8988T (cell line): Measurements from ENCODE around the gene SBNO2.
"Not testable (repeated sequence)": the region's sequence is repeated elsewhere in the genome, so short reads cannot be mapped to it uniquely, and the experiment has no call there.

Source experiments
- DNase-seq: peaks from one replicate; pipeline ENCODE4 v3.0.0; 2011

The SBNO2 gene

DNA sequence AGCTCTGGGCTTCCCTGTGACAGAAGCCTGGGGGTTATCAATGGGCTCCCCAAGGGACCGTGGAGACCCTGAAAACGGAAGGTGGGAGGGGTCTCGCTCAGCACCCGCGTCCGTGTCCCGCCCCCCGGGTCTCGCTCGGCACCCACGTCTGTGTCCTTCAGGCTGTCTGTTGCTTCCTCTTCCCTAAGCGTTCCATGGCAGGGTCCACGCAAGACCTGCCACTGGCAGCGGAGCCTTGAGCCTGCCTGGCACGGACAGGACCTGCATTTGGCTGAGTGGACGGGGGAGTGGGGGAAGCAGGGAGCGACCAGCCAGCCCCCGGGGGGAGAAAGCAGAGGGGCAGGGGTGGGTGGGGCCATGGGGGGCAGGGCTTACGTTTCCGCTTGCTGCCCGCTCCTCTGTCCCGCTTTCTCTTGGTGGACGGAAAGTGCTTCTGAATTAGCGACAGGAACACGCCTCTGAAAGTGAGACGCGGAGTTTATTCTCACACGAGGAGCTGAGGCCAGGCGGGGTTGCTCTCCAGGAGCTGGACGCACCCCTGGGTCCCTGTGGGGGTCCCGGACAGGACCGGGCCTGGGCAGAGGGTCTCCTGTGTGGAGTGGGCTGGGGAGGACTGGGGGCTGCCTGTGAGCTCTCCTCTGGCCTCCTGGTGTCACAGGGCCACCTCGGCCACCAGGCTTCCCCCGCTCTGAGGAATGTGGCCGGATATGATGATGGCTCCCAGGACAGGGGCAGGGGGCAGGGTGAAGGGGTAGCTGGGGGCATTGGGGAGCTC is 58.2 kb downstream of the SBNO2 start:
- DNase-seq = no peak

DNA sequence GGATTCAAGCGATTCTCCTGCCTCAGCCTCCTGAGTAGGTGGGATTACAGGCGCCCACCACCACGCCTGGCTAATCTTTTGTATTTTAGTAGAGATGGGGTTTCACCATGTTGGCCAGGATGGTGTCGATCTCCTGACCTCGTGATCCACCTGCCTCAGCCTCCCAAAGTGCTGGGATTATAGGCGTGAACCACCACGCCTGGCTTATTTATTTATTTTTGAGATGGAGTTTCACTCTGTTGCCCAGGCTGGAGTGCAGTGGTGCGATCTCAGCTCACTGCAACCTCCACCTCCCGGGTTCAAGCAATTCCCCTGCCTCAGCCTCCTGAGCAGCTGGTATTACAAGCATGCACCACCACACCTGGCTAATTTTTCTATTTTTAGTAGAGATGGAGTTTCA is 59.3 kb downstream of the SBNO2 start:
- not testable (repeated sequence) for DNase-seq

DNA sequence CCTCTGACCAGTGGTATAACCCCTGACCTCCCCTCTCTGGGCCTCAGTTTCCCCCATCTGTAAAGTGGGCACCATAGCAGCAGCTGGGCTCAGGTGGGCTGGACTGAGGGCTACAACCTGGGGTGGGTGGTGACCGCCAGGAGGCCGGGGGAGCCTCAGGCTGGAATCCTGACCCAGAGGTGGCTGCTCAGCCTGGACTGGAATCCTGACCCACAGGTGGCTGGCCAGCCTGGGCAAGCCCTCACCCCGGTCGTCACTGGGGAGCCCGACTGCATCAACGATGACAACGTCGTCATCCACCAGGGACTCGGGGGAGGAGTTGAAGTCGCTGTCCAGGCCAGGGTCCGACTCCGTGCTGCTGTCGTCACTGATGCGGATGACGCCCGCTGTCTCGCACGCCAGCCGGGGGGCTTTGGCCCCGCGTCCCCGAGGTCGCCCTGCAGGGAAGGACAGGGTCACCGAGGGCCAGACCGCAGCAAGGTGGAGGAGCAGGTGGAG is 60.0 kb downstream of the SBNO2 start:
- DNase-seq = no peak

DNA sequence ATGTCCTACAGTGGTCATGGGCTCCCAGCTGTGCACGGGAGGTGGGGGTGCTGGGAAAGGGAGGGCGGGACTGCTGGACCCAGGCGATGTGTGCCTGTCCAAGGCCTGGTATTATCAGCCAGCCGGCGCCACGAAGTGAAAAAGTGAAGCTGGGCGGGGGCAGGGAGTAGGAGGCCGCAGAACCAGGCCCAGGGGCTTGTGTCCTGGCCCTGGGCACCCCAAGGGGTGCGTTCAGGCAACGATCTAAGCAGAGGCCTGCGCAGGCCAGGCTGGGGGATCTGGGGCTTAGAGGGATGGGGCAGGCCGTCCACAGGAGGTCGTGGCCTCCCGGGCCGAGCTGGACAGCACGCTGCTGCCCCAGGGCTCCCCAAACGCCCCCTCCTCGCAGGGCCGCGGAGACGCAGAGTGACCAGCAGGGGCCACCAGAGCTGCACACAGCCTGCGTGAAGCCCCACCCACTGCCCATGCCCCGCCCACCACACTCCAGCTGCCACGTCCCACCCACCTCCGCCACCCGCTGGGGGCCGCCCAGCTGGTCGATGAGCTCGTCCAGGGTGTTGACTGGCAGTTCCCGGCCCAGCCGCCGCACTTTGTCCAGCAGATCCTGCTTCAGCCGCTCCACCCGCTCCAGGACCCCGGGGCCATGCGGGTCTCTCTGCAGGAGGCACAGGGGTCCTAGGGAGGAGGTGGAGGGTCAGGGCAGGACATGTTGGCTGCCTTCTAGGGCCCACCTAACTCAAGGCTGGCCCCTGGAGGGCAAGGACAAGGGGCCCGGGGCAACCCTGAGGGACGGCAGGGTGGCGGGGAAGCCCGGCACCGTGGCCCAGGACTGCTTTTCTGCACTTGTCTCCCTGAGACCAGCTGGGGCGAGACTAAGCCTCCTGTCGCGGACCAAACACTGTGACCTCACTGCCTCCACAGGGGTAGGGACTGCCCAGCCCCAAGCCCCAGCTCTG is 60.8 kb downstream of the SBNO2 start:
- peak; percentile 100 for DNase-seq

DNA sequence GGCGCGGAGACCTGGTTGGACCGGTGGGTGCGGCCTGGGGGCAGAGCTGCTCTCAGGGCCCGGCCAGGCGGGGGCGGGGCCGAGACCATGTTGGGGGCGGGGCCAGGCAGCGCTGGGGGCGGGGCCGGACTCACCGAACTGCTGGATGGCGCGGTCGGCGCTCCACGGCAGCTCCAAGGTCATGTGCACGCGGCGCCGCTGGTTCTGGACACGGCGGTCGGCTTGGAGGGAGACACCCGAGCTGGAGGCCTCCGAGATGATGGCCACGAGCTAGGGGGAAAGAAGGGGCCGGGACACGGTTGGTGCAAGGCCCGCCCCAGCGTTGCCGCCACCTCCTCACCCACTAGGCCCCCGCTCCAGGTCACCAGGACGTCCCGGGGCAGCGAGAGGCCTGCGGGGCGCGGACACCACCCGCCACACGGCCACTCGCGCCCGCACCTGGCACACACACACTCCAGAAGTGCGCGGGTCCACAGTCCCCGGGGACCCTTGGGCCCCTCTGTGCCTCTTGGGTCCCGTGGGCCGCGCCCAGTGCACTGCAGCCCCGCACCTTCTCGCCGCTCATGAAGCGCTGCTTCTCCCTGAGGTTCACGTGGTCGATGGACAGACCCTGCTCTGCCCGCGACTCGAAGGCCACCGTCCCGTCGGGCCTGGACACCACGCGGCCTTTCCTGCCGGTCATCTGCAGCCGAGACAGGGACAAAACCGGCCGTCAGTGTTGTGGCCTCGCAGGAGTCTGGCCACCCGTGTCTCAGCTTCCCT is 61.6 kb downstream of the SBNO2 start:
- no peak for DNase-seq

DNA sequence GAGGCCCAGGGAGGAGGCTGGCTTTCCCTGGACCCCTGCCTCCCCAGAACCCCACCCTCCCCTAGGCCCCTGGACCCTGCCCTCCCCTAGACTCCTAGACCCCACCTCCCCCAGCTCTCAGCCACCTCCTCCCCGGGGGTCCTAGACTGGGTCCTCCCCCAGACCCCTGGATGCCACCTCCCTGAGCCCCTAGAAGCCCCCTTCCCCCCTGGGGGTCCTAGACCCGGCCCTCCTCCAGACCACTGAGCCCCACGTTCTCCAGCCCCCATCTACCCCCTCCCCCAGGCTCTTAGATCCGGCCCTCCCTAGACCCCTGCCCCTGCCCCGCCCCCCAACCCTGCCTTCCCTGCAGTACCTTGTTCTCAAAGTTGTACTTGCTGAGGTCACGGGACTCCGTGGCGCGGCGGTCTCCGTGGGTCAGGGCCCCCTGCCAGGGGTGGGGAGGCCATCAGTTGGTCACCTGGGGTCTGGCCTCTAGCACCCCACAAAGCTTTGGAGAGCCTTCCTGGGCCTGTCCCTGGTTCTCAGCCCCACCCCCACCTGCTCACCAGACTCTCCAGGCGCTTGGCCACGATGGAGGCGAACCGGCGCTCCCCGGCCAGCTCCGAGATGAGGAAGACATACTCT is 62.3 kb downstream of the SBNO2 start:
- DNase-seq = no peak

DNA sequence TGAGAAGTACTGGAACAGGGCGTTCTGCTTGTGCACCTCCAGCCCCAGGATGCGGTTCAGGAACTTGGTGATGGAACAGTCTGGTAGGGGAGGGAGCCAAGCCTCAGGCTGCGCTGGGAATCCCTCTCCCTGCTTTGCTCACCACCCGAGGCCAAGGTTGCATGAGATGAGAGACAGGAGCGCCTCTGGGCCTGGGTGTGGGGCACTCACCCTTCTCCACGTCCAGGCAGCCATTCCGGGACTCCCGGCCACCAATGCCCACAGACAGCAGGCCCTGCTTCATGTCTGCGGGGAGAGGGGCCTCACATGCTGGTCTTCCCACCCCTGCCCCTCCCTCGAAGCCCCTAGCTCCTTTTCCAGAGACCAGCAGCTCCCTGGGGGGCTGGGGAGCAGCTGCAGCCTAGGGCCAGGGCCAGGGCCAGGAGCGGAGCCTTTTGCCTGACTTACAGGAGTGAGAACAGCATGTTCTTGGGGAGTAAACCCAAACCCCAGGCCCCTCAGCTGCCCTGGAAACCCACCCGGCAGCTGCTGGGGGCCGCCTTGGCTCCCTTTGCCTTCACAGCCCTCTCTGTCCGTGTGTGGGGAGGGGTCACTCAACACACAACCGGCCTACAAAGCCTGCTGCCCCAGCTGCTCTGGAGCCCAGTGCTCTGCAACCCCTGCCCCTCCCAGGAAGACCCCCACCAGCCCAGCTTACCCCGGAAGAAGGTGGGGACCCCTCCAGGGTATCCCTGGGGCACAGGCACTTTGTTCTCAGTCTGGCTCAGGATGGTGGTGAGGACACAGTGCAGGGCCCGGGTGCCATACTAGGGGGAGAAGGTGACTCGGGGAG is 63.0 kb downstream of the SBNO2 start:
- DNase-seq = no peak

DNA sequence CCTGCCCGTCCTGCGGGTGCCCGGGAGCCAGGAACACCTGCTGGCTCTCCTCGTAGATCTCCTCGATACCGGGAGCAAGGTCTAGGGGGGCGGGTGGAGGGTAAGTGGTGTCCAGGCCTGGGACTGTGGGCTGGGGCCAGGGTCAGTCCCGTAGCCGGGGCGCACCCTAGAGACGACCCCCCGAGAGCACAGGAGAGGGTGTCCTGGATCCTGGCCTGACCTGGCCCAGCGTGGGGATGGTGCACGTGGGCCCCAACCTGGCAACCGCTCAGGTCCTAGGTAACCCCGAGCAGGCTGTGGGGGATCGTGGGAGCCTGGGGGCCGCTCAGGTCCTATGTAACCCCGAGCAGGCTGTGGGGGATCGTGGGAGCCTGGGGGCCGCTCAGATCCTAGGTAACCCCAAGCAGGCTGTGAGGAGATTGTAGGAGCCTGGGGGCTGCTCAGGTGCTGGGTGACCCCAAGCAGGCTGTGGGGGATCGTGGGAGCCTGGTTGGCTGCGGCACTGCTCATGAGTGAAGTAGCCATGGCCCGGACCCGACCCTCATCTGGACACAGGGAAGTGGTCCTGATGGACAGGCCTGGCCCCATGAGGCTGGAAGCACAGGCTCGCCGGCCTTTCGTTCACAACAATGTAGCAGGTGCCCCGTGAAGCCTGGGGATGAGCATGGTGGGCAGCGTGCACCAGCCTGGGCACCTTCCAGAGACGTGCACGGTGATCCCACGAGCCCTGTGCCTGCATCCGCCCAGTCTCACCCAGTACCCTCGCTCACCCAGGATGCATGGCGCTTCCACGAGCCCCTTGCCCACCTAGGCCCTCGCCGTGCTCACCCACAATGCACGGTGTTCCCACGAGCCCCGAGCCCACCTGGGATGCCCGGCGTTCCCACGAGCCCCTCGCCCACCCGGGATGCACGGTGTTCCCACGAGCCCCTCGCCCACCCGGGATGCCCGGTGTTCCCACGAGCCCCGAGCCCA is 64.1 kb downstream of the SBNO2 start:
- no peak for DNase-seq

DNA sequence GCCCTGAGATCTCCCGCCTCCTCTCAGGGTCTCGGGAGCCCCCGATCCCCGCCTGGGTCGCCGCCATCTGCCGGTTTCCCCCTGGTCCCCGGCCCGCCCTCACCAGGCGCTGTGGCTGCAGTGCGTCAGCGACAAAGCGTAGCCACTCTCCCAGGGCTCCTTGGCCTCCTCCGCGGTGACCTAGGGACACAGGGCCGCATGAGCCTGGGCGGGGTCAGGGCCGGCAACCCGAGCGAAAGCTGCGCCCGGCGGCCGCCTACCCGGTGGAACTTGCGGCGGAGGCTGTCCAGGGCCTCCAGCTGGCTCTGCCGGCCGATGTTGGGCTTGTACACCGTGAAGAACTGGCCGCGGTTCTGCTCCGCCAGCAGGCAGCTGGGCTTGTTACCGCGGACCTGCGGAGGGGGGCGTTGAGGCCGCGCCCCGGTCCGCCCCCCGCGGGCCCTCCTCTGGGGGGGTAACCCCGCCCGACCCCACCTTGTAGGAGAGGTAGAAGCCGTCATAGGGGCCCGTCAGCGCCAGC is 65.0 kb downstream of the SBNO2 start:
- no peak for DNase-seq

DNA sequence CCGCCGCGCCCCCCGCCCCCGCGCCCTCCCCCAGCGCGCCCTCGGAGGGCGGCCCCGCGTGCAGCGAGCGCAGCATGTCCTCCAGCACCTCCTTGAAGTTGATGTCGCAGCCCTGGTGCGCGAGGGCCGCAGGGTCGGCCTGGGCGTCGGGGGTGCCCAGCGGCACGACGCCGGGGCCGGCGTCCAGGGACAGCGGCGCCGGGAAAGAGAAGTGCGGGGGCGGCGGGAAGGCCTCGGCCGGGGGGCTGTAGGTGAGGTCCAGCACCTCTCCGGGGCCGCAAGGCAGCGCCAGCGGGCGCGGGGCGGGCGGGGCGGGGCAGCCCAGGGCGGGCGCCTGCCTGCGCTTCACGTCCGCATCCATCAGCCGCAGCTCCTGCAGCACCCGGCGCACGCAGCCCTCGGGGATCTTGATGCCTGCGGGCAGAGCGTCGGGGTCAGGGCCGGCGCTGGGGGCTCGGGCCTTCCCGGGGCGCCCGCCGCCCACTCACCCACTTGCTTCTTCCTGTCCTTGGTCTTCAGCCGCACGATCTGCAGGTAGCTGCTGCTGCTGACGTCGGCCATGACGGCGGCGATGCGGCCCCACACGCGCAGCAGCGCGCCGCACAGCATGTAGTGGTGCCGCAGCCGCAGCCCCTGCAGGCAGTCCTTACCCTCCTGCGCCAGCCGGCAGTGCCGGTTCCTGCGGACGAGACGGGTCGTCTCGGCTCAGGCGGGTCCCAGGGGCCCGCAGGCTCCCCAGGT is 65.6 kb downstream of the SBNO2 start:
- DNase-seq = no peak

DNA sequence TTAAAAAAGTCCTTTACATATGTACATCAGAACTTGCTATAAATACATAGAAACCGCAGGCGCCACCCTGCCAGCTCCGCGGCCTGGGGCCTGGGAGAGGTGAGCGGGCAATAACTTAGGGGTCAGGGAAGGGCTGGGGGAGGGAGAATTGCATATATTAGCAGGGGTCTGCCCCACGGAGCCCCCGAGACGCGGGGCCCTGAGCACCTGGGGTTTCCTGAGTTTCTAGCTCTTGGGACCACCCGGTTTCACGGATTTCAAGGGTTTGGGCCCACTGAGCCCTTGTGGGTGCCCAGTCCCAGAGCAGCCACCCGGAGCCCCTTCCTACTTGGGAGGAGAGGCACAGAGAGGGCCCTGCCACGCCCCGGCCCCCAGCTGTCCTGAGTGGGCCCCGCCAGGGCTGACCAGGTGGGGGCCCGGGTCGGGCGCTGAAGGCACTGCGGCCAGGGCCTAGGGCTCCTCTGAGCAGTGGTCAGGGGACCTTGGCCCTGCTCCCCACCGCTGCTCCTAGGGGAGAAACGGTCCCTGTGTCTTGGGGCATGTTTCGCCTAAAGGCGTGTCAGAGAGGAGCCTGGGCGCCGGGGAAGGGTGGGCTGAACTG is 66.3 kb downstream of the SBNO2 start:
- no peak for DNase-seq

DNA sequence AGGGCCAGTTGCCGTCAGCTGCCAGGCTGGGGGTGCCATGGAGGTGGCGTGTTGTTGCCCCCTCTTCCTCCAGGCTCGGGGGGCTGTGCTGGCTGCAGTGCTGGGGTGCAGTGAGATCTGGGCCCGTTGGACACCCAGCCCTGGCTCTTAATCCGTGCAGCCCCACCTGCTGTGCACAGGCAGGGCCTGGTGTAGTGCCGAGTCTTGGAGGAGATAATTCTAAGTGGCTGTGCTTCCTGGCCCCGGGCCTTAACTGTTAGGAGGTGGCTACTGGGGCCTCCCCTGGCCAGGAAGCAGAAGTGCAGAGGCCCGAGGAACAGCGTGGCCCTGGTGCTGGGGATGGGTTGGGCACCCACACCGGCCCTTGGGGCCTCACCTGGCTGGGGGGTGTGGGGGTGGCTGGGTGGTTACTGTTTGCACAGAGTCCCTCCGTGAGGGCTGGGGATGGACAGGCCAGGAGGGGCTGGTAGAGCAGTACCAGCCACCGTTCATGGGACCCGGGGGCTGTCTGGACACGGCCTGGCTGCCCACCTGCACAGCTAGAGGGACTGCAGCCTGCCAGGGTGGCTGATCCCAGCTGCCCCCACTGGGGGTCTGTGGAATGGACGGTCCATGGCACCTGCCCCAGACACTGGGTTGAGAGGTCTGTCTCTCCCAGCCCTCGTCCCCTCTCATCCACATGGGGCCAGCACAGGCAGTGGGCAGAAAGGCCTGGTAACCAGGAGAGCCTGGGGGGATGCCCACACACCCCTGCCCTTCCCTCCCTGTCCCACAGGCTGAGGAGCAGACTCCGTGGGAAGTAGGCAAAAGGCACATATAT is 67.0 kb downstream of the SBNO2 start:
- DNase-seq = no peak

DNA sequence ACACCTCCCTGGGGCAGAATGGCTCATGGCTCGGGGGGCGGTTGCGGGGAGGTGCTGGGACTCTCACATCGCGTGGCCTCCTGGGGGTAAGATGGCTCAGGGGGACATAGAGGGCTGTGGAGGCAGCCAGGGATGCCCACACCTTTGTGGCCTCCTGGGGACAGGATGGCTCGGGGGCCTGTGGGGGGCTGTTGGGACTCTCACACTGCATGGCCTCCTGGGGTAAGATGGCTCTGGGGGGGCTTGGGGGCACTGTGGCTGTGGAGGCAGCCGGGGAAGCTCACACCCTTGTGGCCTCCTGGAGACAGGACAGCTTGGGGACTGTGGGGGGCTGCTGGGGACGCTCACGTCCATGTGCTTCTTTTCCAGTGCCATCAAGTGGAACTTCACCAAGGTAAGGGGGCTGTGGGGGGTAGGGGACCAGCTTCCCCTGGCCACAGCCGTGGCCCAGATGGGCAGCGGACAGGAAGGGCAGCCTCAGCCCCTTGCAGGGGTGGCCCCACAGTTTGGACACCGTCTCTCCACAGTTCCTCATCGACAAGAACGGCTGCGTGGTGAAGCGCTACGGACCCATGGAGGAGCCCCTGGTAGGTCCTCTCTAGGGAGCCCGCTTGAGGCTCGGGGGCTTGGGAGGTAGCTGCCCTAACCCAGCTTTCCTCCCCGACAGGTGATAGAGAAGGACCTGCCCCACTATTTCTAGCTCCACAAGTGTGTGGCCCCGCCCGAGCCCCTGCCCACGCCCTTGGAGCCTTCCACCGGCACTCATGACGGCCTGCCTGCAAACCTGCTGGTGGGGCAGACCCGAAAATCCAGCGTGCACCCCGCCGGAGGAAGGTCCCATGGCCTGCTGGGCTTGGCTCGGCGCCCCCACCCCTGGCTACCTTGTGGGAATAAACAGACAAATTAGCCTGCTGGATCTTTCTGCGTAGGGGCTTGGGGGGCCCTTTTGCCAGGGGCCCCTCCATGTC is 67.9 kb downstream of the SBNO2 start:
- no peak for DNase-seq

DNA sequence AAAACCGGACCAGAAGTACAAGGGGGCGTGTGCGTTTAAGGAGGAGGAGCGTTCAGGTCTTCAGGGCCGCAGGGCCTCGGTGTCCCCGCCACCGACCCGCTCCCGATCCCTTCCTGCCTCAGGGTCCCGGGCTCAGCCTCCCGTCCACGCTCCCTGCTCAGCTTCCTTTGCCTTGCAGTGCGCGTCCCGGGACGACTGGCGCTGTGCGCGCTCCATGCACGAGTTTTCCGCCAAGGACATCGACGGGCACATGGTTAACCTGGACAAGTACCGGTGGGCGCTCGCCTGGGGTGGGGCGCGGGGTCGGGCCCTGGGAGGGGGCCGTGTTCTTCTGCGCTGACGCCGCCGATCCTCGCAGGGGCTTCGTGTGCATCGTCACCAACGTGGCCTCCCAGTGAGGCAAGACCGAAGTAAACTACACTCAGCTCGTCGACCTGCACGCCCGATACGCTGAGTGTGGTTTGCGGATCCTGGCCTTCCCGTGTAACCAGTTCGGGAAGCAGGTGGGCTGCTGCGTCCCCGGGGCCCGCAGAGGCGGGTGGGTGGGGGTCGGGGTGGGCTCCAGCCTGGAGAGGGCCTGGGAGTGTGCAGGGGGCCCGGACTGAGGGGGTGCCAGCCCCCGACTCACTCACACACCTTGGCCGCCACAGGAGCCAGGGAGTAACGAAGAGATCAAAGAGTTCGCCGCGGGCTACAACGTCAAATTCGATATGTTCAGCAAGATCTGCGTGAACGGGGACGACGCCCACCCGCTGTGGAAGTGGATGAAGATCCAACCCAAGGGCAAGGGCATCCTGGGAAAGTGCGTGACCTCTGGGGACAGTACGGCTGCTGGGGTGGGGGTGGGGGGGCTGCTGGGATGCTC is 68.8 kb downstream of the SBNO2 start:
- DNase-seq = no peak

DNA sequence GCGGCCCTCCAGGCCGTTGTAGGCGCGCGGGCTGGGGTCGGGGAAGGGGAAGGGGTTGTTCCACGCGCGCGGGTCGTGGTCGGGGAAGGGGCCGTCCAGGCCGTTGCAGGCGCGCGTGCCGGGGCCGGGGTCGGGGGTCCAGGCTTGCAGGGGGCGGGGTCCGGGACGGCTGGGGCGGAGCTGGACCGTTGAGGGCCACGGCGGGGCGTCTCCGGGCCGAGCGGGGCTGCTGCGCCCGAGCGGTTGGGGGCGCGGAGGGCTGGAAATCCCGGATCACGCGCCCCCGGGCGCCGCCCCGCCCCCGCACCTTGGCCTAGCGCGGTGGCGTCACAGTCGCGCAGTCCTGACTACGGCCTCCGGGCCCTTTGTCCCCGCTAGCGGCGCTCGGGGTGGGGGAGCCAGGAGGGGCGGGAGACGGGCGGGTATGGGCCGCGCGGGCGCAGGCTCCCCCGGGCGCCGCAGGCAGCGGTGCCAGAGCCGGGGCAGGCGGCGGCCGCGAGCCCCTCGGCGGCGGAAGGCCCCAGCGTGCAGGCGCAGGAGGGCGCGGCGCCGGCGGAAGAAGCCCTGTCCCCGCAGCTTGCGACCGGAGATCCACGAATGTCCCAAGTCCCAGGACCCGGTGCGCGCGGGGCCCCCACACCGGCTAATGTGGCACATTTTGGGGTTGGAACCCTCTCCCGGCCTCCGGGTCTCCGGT is 69.6 kb downstream of the SBNO2 start:
- DNase-seq = peak; percentile 90
